Glomerular visceral epithelial cell (primary cell): ENCODE results near the gene PRKG1.

Source experiments
- DNase-seq: peaks from one replicate; pipeline ENCODE4 v3.0.0-alpha.2; 2016; ENCODE audit errors: extremely low spot score

Gene PRKG1

DNA sequence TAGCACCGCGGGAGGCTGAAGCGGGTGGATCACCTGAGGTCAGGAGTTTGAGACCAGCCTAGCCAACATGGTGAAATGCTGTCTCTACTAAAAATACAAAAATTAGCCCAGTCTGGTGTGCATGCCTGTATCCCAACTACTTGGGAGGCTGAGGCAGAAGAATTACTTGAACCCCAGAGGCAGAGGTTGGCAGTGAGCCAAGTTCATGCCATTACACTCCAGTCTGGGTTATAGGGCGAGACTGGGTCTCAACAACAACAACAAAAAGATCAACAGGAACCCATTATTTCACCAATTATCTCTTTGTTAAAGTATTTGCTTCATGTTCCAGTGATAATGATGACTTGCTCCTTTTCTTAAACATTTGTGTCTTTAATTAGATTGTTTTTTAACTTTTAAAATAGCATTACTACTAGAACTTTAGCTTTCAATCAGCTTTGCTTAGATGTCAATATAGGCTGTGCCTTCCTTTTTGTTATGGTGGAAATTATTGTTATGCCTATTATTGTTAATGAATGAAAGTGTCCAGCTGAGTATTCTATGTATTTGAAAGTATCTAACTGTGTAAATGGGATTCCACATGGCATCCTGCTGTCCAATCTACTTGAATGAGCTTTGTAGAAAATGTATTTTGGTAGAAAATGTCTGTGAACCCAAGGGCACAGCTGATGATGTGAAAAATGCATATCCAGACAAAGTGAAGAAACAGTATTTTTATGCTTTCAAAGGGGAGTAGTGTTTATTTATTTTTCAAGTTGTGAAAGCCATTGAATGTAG is 686.8 kb downstream of the PRKG1 start:
- no peak for DNase-seq

DNA sequence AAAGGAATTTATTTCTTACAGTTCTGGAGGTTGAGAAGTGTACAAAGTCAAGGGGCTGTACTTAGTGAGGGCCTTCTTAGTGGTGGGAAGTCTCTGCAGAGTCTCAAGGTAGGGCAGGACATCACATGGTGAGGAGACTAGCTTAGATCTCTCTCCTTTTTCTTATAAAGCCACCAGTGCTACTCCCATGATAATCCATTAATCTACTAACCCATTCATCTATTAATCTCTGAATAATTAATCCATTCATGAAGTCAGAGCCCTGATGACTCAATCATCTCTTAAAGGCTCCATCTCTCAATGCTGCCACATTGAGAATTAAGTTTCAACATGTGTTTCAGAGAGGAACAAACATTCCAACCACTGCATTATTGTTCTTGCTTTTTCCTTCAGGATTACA is 689.5 kb downstream of the PRKG1 start:
- DNase-seq = no peak

DNA sequence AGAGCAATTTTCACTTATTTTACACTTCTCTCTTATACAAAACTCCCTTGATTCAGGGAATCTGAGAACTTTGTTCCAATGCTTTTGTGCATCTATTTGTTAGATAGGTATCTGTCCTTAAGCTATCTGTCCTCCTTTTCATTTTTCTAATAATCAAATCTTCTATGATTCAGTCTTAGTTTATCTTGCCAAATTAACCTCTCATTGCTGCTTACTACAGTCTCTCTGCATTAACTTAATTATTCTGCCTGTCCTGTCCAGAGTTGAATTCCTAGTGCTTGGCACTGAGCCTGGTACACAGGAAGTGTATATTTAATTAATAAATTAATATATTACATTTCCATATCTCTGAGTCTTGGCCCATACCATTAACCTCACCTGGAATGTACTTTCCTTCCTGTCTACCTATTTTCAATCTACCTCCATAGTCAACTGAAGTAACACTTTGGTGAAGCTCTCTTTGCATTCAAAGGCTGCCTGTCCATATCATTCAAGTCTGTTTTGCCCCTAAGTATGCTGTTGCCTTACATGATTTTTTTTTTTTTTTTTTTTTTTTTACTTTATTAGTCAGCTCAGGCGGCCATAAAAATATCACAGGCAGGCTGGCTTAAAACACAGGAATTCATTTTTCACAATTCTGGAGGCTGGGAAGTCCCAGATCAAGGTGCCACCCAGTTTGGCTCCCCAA is 691.1 kb downstream of the PRKG1 start:
- no peak for DNase-seq

DNA sequence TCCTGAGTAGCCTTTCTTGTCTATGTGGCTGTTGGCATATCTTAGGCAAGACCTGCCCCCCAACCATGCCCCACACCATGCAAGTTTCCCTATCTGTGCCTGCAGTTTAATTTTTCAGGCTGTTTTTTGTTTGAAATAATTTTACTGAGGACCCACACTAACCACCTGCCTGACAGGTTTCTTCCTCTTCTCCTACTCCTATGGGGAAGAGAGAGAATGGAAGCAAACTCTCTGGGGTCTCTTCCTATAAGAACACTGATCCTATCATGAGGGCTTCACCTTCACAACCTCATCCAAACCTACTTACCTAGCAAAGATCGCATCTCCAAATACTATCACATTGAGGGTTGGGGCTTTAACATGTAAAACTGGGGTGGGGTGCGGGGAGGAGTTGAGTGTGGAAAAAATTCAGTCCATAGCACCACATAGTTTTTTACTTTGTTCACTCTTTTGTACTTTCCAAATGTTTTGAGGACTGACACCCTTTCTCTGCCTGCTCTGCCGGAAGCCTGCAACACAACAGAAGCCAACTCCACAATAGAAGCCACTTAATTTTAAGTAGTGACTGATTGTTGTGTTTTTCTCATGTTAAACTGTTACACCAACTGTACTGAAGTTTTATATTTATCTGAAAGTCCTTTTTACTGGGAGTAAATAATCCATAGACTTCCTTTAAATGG is 692.3 kb downstream of the PRKG1 start:
- DNase-seq = no peak

DNA sequence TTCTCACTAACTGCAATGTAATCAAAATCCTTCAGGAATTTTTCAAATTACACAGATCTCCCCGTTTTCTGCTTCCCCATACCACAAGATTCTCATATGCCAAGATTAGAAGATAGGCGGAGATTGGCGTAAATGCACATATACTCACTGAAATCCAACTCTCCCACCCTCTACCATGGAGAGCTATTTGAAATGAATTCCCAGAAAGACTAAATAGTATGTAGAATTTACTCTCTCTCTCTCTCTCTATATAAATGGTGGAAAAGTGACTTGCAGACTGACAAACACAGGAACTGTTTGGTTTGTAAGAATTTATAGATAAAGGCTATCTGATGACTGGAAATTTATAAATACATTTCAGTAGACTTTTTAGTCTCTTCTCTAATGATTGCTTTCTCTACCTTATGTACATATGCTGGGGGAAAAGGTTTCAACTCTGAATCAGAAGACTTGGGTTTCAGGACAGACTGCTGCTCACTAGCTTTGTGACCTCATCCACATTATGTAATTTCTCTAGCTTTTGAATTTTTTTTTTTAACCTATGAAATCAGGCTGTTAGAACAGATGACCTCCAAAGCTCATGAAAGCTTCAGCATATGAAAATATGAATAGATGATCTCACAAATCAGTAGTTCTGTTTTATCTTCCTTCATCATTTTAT is 692.9 kb downstream of the PRKG1 start:
- no peak for DNase-seq

DNA sequence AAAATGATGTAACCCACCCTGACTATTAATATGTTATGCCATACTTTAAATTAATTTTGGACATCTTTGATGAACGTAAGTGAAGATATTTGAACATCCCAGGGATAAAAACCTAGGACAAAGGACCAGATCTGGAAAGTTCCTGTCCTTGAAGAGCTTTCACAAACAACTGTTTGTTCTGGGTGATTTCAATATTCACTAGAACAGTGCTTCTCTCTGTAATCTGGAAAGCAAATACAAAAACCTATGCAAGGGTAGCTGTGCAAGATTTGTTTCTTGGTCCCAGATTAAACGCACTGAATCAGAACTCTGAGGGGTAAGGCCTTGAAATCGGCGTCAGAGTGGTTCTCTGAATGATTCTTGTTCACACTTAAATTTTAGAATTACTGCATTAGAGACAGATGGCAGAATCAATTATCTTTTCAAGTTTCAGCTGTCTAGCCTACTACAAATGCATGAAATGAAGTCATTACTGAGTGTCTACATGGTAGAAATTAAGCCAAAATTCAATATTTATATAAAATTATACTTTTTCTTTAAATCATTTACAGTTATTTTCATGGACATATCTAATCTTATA is 694.7 kb downstream of the PRKG1 start:
- no peak for DNase-seq

DNA sequence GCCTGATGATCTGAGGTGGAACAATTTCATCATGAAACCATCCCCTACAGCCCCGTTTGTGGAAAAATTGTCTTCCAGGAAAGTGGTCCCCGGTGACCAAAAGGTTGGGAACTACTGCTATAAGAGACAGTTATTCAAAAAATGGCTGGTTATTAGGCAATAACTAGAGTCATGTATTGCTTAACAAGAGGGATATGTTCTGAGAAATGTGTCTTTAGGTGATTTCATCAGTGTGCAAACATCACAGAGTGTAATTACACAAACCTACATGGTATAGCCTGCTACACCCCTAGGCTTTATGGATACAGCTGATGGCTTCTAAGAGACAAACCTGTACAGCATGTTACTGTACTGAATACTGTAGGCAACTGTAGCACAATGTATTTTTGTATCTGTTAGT is 696.4 kb downstream of the PRKG1 start:
- no peak for DNase-seq

DNA sequence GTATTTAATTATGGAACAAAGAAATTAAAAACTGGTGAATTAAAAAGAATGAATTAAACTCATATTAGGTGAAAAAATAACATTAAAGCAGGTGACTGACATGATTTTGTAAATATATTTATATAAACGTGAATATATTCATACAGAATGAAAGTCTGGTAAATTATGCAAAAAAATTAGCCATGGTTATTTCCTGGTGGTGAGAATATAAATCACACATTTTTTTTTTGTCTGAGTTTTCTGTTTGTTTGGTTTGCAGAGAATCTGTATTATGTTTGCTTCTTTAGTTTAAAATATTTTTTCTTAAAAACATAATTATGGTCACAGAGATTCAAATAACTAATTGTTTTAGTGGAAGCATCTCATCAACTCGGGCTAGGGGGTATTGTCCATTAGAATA is 698.1 kb downstream of the PRKG1 start:
- DNase-seq = no peak

DNA sequence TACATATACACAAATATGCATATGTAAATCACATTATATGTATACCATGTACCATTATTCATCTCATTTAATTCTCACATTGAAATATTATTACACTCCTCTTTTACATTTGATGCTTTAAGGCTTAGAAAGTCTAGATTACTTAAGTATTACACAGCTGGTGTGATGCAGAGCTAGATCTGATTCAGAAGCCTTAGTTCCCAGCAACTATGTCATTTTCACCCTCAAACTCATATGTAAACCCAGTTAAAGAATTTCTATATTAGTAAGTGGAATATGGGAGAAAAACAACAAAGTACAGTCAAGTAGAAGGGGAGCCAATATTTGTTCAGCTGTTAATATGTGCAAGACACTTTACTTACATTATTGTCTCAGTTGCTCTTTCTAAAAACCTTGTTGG is 699.4 kb downstream of the PRKG1 start:
- no peak for DNase-seq

DNA sequence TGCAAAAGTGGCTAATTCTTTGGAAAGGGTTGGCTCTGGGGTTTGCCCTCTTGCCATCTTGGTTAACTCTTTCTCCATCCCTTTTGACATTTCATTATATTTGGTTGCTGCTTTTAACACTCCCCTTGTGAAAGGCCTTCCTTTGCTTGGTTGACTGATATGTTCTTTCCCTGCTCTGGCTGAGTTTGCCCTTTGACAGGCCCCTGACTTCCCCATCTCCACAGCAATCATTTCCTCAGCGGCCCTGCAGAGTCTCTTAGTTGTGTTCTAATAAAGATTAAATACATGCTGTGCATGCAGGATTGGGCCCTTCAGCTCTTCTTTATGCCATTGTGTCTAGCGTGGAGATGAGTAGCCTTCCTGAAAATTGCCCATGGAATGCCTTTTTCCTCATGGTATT is 709.7 kb downstream of the PRKG1 start:
- DNase-seq = no peak

DNA sequence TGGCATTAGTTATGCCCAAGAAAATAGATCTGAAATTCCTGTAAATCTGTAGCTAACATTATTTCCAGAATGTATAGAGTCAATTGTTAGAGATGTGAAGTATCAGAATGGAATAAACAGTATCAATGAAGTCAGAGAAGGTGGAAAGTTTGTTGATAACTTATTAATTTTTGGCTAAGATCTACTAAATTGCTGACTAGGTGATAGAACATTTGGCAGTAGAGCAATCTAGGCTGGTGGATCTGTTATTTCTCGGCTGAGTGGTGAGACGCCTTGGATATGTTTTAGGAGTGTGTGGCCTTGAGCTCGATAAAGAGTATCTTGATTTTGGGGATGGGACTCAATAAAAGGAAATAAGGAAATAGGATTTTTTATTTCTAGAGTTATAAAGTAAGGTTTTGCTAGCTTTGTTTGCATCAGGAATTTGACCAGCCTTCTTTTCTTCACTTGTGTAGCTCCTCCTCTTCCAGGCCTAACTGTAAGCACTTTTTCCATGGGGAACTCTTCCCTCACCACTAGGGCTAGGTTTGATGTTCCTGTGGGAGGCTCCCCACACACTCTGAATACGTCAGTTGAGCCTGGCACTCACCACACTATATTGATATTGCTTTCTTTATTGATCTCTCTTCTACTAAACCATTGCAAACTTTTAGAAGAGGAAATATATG is 711.9 kb downstream of the PRKG1 start:
- DNase-seq = no peak

DNA sequence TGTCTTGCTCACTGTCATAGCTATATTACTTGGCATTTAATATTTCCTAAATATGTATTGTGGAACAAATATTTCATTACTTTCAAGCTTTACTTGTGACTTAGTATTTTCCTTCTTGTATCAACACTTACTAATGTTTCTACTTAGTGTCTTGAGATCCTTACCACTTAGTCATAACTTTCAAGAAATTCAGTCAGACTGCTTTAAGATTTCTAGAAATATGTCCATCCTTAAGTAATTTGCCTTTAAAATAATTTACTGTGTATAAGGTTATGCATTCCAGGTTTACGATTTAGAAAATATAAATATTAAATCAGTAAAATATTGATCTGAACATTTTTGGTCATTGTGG is 712.4 kb downstream of the PRKG1 start:
- DNase-seq = no peak

DNA sequence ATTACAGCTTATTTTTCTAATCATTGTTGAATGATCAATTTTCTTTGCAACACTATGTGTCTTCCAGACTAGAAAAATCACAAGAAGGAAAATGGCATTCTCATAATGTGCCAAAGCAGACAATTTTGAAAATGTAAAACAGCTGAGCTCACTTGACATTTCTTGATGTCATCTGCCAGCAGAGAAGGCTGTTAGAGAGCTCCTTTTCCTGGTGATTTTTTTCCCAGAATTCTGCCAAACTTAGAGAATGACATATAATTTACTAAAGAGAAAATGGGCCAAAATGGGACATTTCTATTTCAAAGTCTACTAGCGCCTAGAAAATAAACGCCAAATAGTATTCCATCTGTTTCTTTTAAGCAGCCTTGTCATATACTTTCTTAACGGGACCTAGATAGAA is 714.0 kb downstream of the PRKG1 start:
- no peak for DNase-seq

DNA sequence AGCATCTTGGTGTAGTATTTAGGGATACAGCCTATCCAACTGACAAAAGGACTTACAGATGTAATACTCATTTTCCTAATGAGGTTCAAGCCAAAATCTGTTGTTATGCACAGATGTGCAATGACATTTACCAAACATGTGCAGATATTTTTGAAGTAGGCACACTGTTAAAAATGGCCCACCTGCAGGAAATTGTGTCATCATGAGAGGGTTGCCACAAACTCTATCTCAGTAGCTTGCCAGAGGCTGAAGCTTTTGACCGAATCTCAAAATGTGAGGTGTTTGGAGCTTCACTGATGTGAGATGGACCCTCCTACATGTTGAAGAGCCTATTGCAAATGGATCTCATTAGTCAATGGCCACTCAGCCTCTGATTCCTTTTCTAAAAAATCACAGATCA is 714.8 kb downstream of the PRKG1 start:
- DNase-seq = no peak

DNA sequence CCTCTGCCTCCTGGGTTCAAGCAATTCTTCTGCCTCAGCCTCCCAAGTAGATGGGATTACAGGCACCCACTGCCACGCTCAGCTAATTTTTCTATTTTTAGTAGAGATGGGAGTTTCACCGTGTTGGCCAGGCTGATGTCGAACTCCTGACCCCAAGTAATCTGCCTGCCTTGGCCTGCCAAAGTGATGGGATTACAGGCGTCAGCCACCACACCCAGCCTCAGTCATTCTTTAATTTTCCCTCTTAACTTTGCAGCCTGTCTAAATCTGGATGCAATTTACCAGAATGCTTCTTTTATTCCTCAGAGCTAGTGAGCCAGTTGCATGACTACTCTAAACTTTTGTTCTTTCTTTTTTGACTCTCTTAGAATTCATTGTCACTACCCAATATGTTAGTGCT is 715.6 kb downstream of the PRKG1 start:
- DNase-seq = no peak

DNA sequence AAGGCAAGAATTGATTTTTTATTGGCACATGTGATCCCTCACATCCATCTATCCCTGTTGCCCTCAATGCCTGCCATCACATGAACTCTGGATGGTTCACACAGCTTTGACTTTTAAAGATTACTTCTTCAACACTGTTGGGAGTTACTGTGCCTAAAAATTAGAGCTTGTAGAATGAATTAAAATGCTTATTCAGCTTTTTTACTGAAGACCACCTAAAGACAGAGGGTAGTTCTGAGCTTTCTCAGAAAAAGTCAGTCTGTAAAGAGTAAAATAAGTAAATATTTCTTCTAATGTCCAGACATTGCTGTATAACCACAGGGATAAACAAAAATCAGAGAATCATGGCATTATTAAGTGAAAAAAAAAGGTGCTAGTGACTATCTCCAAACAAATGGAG is 718.4 kb downstream of the PRKG1 start:
- no peak for DNase-seq

DNA sequence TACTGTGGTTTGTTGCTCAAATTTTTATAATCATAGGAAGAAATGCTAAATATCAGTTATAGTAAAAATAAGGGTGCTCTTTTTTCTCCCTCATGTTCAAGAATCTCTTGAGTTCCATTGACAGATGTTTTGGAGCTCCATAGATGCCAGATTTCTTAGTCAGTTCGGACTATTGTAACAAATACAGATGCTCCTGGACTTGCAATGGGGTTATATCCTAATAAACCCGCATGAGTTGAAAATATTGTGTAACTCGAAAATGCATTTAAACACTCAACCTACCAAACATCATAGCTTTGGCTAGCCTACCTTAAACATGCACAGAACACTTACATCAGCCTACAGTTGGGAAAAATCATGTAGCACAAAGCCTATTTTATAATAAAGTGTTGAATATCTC is 725.8 kb downstream of the PRKG1 start:
- DNase-seq = no peak

DNA sequence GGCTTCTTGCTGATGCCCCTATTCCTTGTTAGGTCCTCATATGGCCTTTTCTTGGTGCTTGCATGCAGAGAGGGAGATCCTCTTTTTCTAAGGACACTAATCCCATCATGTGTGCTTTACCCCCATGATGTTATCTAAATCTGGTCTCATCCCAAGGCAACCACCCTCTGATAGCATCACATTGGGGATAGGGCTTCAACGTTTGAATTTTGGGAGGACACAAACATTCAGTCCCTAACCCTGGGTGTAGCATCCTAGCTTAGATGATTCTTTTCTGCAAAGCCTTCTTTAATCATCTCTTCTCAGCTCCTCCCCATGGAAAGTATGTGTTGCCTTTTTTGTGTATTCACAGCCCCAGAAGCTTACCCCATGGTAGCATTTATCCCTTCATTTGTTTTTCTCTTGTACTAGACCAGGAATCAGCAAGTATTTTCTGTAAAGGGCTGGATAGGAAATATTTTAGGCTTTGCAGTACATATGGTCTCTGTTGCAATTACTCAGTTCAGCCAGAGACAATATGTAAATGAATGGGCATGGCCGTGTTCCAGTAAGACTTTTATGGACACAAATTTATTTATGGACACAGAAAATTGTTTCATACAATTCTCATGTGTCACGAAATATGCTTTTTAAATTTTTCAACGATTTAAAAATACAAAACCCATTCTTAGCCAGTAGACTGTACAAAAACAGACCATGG is 726.6 kb downstream of the PRKG1 start:
- no peak for DNase-seq

DNA sequence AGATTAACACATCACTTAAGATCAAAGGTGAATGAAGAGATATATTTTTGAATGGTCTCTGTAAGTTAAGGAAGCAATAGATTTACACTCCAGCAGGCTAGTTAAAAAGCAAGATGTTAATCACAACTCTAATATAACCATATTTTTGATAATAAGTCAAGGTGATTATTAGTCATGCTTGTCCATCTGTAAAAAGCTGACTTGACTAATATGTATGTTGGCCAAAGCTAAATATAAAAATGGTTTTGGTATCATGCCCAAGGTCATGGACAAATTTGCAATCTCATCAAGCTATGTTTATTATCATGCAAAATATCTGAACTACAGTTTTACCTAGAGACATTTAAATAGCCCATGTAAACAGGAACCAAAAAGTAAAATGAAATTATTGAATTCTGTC is 727.7 kb downstream of the PRKG1 start:
- DNase-seq = no peak

DNA sequence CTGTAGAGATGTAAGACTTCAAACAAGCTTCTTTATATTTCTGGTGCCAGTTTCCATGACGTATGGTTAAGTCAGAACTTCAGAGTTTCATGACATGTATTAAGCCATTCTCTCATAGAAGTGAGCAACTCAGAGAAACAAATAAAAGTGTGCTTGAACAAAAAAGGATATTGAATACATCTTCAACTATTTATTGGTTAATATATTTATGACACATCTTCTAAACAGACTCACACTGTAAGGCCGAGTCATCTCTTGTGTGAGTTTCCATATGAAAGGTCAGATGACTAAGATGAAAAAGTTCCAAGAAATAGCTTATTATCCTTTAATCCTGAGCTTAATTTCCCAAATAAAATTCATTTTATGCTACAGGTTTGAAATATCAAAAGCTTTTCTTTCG is 730.6 kb downstream of the PRKG1 start:
- DNase-seq = peak; percentile 2
